ENCODE data around the gene SURF6.

DNA sequence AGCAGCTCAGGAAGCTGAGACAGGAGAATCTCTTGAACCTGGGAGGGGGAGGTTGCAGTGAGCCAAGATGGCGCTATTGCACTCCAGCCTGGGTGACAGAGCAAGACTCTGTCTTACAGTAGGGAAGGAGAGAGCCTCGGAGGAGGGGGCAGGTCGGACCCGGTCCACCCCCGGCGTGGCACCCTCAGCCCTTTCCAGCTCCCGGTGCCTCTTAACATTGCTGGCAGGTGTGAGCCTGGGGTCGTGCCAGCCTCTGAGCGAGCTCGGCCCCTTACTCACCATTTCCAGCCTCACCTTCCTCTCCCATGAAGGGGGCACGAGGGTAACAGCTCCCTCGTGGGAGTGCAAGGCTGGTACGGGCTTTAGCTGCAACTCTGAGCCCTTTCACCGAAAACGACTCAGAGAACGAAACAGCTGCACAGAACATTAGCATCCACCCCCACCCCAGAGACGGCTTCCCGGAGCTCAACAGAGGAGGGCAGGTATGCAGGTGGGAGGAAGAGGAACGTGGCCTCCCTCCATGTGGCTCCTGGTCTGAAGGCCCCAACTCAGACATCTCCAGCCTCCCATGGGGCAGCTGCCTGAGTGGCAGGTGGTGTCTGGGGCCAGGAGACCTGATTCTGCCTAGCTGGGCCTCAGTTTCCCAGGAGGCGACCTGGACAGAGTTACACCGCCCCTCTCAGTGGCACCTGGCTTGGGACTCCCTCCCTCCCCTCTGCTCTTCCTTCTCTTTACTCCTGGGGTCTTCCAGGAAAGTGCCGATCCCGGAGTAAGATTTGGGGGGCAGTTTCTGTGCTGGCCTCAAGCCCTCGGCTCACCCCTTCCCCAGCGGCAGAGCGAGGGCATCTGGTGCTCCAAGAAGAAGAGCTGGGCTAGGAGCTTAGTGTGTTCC, 32.5 kb downstream of the SURF6 start:
- no peak for TF ChIP-seq FOXK2 (IDR thresholded peaks at IDR 0.05)
- TF ChIP-seq, protein P1, sequence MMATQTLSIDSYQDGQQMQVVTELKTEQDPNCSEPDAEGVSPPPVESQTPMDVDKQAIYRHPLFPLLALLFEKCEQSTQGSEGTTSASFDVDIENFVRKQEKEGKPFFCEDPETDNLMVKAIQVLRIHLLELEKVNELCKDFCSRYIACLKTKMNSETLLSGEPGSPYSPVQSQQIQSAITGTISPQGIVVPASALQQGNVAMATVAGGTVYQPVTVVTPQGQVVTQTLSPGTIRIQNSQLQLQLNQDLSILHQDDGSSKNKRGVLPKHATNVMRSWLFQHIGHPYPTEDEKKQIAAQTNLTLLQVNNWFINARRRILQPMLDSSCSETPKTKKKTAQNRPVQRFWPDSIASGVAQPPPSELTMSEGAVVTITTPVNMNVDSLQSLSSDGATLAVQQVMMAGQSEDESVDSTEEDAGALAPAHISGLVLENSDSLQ (IDR thresholded peaks at IDR 0.05), result no peak
- TF ChIP-seq CTBP1 (IDR thresholded peaks at IDR 0.05; ENCODE audit: borderline replicate concordance), result no peak
- TF ChIP-seq ARNT (IDR thresholded peaks at IDR 0.05), result no peak
- no peak for TF ChIP-seq ELF4 (IDR thresholded peaks at IDR 0.05)
- TF ChIP-seq SUZ12 (IDR thresholded peaks at IDR 0.05), result no peak
- no peak for TF ChIP-seq SP1 (IDR thresholded peaks at IDR 0.05)
- TF ChIP-seq FOXM1 (IDR thresholded peaks at IDR 0.05; ENCODE audit: borderline replicate concordance), result no peak
- no peak for TF ChIP-seq ZNF384 (IDR thresholded peaks at IDR 0.05)
- TF ChIP-seq BHLHE40 (IDR thresholded peaks at IDR 0.05; ENCODE audit: borderline replicate concordance), result no peak
- TF ChIP-seq LEF1 (IDR thresholded peaks at IDR 0.05; ENCODE audit: borderline replicate concordance), result no peak
- no peak for TF ChIP-seq NFRKB (IDR thresholded peaks at IDR 0.05)
- TF ChIP-seq L3MBTL2 (conservative IDR thresholded peaks at IDR 0.05), result no peak

All from HEK293T (cell line).